IPS DF 4.7 (cell line): ENCODE data around the gene TMEM218.
A peak's percentile ranks its signal among the peaks of the same experiment; 100 is the strongest.

ENCODE experiments used
- DNase-seq: peaks from one replicate; pipeline ENCODE4 v3.0.0-alpha.2; 2013; ENCODE audit warnings: low spot score; ENCODE audit errors: extremely low read depth

The TMEM218 gene

DNA sequence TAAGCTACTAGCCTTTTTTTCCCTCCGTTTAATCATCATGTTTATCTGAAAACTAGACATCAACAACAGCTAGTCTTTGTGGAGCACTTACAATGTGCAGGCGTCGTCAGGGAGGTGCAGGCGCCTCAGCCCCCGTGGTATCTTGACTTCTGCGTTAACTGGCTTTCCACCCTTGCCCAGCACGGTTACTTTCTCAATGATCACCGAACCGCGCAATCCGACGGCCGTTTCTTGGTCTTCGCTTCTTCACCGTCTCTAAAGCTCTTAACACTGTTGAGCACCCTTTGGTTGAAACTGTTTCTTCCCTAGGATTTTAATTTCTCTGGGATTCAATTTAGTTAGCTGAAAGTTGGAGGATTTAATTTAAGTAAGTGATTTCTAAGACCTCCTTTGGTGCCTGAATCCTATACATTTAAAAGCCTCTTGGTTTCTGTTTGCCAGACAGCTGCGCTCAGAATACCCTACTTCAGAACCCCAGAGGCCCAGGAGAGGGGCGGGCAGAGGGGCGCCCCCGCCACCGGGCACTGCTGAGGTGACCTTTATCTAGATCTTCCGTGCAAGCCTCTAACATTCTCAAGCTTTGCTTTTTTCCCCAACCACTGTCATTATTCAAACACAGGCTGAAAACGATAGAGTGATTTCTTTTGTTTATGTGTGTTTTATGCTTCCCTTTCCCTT lies 18.0 kb upstream of the TMEM218 start:
- DNase-seq: no peak

- no peak for DNase-seq
Measured at GRCh38 chr11:125128450-125128849, 17.0 kb upstream of the TMEM218 start.

DNA sequence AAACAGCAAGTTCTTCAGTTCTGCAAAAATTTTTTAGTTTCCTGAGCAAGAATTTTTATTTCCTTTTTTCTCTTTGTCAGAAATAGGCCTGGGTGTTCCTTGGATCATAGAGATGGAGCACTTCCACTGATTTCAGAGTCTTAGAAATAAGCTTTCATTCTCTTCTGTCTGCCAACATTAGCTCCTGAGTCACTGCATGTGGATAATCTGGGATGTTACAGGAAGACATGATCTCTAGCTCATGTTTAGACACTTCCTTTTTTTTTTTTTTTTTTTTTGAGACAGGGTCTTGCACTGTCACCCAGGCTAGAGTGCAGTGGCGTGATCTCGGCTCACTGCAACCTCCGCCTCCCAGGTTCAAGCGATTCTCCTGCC lies 13.2 kb upstream of the TMEM218 start:
- DNase-seq: no peak

DNA sequence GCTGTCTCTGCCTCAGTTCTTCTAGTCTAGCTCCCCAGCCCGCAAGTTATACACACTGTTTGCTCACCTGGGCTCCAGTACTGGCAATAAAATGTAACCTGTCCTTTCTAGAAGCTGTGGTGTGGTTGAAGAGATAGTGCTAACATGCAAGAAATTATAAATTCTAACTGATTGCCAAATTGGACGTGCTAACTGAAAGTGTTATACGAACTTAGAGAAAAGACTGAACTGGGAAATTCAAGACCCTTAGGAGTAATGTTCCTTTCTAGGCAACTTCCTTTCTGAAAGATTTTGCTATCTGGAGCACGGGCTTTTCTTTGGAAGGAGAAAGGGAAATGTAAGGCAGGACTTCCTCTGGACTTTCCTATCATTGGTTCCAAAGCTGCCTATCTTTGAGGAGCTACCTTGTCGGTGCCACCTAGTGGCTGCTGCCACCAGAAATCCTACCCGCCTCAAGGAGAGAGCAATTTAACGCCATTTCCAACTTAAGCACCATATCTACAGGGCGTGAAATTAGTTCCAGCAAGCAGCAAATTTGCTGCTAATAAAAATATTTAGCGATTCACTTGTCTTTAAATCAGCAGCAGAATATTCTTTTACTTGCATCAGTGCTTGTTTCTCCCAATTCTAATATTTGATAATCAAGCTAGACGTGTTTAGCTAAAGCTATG lies 12.7 kb upstream of the TMEM218 start:
- peak; percentile 62 for DNase-seq

GRCh38 chr11:125123194-125123946 lies 11.9 kb upstream of the TMEM218 start:
- no peak for DNase-seq

- DNase-seq: no peak
Measured at GRCh38 chr11:125117429-125117828, 6.0 kb upstream of the TMEM218 start.

- no peak for DNase-seq
Measured at GRCh38 chr11:125114518-125114917, 3.1 kb upstream of the TMEM218 start.

- no peak for DNase-seq
Measured at GRCh38 chr11:125112208-125112604, 780 bp upstream of the TMEM218 start.

DNA sequence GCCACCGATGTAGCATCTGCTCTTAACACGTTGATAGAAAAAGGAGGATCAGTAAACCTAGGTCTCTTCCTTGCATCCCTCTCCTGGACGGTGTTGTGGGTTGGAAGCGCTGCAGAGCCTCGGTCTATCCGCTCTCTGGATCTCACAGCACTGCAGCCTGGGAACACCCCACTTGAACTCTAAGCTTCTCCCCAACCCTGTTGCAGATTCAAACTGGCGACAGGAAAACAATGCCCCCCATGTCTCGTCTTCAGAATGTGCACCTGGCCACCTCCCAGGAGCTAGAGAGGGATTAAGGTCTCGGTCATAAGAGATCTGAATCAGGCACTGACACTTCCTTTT lies 454 bp downstream of the TMEM218 start:
- no peak for DNase-seq

DNA sequence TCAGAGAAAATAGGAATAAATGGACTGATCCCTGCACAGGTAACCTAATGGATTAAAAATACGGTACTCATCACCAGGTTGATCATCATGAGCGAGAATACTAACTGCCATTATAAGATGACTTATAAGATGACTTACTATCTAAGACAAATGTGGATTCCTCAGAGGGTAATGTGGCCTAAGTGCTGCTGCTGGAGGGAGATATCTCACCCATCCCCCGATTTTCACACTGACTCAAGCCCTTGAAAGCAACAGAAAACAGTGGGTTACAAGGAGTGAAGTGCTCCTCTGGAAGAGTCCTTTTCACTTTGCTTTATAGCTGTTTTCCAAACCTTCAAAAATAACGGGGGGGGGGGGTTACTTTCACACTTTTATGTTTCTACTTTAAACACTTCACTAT lies 920 bp downstream of the TMEM218 start:
- DNase-seq: no peak

GRCh38 chr11:125108469-125108868 lies 3.0 kb downstream of the TMEM218 start:
- no peak for DNase-seq

DNA sequence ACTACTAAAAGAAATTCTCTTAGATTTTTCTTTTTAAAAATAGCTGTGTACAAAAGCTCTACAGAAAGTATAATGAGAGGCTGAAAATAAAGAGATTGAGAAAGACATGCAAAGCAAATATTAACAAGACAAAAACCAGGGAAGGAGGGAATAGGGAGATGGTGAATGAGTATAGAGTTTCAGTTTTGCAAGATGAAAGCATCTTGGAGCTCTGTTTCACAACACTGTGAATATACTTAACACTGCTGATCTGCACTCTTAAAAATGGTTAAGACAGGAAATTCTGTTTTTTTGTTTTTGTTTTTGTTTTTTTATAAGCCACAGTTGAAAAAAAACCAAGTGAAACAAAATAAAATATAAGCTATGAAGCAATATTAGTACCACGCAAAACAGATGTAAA lies 5.5 kb downstream of the TMEM218 start:
- DNase-seq: no peak

DNA sequence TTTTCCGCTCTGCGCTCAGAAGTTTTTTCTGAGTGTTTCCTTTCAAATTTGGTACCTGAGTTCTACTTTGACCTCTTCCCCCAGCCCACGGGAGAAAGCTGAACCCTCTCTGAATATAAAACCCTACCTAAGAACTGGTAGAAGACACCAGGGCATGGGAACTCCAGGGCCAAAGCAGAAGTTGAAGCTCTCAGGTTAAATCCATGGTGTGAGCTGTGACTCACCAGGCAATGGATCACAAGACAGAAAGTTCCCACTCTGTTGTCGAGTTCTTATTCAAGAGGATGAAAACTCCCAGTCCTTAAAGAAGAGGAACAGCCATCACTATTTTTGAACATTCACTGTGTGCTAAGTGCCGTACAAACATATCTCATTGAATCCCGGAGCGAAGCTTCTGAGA lies 8.9 kb downstream of the TMEM218 start:
- DNase-seq: no peak

DNA sequence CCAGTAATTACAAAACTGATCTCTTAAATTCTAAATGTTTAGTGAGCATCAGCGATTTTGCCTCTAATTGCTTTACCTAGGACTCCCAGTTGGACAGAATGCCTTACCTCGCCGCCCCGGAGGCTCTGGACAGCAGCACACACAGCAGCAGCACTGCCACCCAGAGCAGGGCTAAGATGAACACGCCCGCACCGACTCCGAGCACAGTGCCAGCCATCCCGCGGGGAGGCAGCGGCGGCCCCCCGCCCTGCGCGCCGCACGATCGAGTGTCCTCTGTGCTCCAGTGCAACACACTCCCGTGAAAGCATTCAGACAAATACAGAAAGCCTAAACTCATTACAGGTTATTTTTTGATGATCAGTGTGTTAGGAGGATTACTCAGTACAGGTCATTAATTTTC lies 9.4 kb downstream of the TMEM218 start:
- DNase-seq: no peak

DNA sequence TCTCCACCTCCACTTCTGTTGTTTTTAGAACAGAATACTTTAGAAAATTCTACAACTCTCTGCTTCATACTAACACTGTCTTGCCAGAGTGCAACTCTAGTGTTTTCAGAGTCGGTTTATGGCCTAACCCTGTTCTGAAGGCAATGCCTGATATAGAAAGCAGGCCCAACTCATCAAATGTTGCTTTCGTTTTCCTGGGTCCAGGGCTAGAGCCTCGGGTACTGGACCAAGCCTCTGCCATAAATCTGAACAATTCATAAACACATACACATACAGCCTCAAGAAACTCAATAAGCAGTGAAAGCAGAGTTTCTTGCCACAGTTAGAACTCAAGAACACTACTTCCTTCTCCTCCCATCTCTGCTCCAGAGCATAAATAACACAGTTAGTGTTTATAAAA lies 9.8 kb downstream of the TMEM218 start:
- no peak for DNase-seq

DNA sequence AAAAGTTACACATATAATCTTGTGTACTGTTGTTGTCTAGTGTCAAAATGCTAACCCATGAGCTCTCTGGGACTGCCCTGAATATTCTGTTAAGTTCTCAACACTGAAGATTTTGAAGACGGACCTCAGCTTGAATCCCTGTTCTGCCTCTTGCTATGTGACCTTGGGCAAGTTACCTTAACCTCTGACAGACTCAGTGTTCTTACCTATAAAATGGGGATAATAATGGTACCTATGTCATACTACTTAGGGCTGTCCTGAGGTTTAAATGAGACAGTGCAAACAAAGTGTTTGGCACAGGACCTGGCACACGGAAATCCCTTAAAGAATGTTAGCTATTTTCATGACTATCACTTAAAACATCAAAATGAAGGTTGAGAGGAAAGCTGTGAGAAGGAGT lies 11.3 kb downstream of the TMEM218 start:
- DNase-seq: no peak

DNA sequence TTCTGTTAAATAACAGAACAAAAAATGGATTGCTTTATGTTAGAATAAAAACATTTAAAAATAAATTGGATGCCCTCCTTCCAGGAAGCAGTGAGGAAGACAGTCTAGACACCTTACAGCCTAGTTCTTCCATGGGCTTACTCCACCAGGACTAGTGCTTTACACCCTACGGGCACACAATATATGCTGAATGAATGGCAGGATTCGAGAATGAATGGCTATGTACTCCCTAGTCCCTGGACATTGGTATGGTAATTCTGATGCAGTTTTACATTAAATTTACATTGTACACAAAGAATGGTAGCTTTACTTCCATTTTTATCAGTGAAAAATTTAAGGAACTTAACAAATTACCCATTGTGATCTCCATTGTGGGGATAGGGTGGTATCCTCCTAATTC lies 16.7 kb downstream of the TMEM218 start:
- no peak for DNase-seq

DNA sequence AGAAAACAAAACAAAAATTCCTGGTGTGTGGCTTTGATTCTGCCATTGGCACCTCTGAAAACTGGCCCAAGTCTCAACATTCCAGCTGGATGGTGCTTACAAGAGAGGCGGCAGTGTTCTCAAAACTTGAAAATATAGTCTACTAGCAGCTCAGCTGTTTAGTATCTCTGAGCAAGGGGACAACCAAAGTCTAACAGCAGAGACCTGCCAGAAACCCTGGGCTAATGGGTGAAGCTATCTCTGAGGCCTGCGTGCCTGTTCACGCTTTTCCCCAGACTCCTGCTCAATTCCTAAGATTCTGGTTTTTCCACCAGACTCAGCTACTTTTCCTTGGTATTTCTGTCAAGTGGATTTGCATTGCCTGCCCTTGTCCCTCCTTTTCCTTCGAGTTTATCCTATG lies 17.9 kb downstream of the TMEM218 start:
- DNase-seq: no peak

DNA sequence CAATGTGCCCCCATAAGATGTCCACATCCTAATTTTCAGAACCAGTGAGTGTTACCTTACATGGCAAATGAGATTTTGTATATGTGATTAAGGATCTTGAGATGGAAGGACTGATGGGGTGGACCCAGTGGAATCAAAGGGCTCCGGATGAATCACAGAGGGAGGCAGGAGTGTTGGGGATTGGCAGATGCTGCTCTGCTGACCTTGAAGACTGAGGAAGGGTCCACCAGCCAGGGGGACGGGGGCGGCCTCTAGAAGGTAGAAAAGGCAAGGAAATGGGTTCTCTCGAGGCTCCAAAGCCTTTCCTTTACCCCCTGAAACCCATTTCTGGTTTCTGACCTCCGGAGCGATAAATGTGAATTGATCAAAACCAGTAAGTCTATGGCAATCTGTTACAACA lies 18.8 kb downstream of the TMEM218 start:
- DNase-seq: no peak

DNA sequence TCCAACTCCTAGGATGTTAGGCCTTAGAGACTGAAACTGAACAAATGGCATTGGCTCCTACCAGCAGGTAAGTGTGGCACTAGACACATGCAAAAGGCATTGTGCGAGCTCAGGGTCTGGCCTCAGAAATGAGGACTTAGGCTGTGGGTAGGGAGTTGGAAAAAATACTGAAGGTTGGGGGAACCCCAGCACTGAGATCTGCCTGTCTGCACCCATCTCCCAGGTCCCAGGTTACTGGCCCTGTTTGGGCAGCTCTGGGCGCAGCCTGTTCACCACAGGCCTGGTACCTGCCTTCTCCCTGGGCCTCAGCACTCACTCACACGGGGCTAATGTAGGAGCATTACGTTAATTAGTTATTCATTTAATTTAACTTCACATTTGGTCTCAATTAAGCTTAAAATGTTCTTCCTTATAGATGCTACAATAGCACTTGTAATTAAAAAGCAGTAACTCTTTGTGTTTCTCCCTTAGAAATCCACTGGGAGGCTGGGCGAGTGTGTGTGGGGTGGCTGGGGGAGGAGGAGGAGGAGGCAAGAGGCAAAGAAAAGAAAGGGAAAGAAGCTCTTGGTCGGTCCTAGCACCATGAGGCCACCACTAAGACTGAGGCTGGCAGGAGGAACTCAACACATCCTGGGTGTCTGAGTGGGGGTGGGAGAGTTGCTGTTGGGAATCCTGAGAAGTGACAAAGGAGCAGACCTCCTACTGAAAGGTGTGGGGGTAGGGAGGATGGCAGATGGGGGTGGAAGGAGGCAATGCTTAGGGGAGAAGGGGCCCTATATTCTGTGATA lies 19.4 kb downstream of the TMEM218 start:
- DNase-seq: no peak

DNA sequence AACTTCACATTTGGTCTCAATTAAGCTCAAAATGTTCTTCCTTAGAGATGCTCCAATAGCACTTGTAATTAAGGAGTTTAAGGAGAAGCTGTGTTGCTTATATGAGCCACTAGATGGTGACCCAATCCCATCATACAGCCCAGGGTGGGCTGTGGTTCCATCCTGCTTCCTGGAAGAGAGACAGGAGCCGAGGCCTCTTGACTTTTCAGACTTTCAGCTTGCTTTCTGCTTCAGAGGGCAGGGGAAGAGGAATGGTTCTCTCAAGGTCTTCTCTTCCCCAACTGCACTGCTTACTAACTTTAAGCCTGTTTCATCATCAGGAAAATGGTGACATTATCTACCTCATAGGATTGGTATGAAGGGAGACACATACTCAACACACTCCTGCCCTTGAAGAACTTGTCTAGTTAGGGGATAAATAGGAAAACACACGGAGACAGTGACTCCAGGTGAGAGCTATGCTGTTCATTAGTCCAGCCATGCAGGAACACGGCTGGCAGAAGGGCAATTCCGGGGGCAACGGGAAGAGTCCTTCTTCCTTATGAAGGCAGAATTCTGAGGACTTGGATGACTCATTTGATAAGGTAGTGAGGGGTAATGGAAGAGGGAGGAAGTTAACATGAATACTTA lies 20.1 kb downstream of the TMEM218 start:
- peak; percentile 38 for DNase-seq

DNA sequence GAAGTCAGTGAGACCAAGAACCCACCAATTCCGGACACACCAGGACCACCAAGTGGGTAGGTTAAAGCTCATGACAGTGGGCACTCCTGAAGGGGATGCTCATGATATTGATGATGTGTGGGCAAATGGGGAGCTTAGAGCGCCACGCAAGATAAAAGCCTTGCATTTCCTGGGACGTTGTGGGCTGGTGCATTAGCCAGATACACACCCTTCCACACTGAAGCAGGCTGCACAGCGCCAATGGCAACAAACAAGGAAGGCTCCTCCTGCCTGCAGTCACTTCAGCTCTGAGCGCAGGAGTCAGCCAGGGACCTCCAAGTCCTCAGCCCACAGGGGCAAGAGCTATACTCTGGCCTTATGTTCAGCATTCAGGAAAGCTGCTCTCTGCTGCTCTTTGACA lies 20.6 kb downstream of the TMEM218 start:
- DNase-seq: no peak
